ENCODE data around the gene EYA2. TPM values are rescaled to one million over a fixed set of nuclear protein-coding genes. Genes with fewer than 3 reads are reported as not detected.

The EYA2 gene
- total RNA-seq, 1 donor from 2014 or later = 94.1 TPM

DNA sequence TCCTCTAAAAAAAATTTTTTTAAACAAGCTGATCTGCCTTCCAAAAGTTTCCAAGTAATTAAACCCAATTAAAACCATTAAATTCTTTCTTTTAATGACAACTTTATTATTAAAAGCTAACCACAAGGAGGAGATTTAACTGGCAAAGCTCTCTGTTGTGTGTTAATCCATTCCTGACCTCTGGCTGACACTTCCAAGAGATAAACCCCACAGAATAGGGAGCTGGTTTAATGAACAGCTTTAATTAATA lies 230.8 kb downstream of the EYA2 start:
- Mint-ChIP-seq H3K36me3 (ENCODE audit: unreplicated experiment) (peaks cover 6% of the 10 kb centered on the region), H3K27ac (ENCODE audit: unreplicated experiment) (peak overlapping the region; percentile 30), H3K27me3 (ENCODE audit: unreplicated experiment) (peaks cover 6% of the 10 kb centered on the region), H3K9me3 (ENCODE audit: unreplicated experiment) (peaks cover 6% of the 10 kb centered on the region), H3K4me1 (ENCODE audit: low read depth, unreplicated experiment) (peaks cover 15% of the 10 kb centered on the region), H3K4me3 (ENCODE audit: unreplicated experiment) (peak overlapping the region; percentile 50)
- no peak for DNase-seq
- TF ChIP-seq CTCF (IDR thresholded peaks at IDR 0.05; ENCODE audit: partially characterized antibody, unreplicated experiment) = no peak

- H3K27ac Mint-ChIP-seq (ENCODE audit: unreplicated experiment) = peak overlapping the region; percentile 30
- peaks cover 15% of the 10 kb centered on the region for H3K4me1 Mint-ChIP-seq (ENCODE audit: low read depth, unreplicated experiment)
- peaks cover 8% of the 10 kb centered on the region for H3K27me3 Mint-ChIP-seq (ENCODE audit: unreplicated experiment)
- TF ChIP-seq CTCF (IDR thresholded peaks at IDR 0.05; ENCODE audit: partially characterized antibody, unreplicated experiment) = no peak
- DNase-seq = peak; percentile 25
- H3K36me3 Mint-ChIP-seq (ENCODE audit: unreplicated experiment) = peaks cover 11% of the 10 kb centered on the region
- H3K9me3 Mint-ChIP-seq (ENCODE audit: unreplicated experiment) = peaks cover 6% of the 10 kb centered on the region
- peak overlapping the region; percentile 50 for H3K4me3 Mint-ChIP-seq (ENCODE audit: unreplicated experiment)
Measured at GRCh38 chr20:47125758-47126591, 231.3 kb downstream of the EYA2 start.

DNA sequence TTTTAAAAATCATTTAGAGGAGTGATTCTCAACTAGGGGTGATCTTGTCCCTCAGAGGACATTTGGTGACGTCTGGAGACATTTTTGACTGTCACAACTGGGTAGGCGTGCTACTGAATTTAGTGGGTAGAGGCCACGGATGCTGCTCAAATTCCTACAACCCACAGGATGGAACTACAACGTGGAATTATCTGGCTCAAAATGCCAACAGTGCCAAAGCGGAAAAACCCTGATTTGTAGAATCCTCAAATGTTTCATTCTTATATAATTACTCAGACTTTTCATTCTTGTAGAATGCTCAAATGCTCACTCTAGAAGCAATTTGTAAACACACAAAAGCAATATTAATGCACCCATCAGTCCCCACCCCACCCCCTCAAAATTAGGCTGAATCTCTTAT lies 232.1 kb downstream of the EYA2 start:
- Mint-ChIP-seq H3K27ac (ENCODE audit: unreplicated experiment) (no peak overlapping the region), H3K27me3 (ENCODE audit: unreplicated experiment) (peaks cover 11% of the 10 kb centered on the region), H3K4me3 (ENCODE audit: unreplicated experiment) (no peak overlapping the region), H3K4me1 (ENCODE audit: low read depth, unreplicated experiment) (peaks cover 15% of the 10 kb centered on the region), H3K9me3 (ENCODE audit: unreplicated experiment) (peaks cover 9% of the 10 kb centered on the region), H3K36me3 (ENCODE audit: unreplicated experiment) (peaks cover 16% of the 10 kb centered on the region)
- TF ChIP-seq CTCF (IDR thresholded peaks at IDR 0.05; ENCODE audit: partially characterized antibody, unreplicated experiment) = no peak
- DNase-seq = no peak

GRCh38 chr20:47127546-47127945 lies 232.9 kb downstream of the EYA2 start:
- Mint-ChIP-seq H3K9me3 (ENCODE audit: unreplicated experiment) (peaks cover 9% of the 10 kb centered on the region), H3K27ac (ENCODE audit: unreplicated experiment) (no peak overlapping the region), H3K36me3 (ENCODE audit: unreplicated experiment) (peaks cover 16% of the 10 kb centered on the region), H3K4me3 (ENCODE audit: unreplicated experiment) (no peak overlapping the region), H3K27me3 (ENCODE audit: unreplicated experiment) (peaks cover 11% of the 10 kb centered on the region), H3K4me1 (ENCODE audit: low read depth, unreplicated experiment) (peaks cover 15% of the 10 kb centered on the region)
- TF ChIP-seq CTCF (IDR thresholded peaks at IDR 0.05; ENCODE audit: partially characterized antibody, unreplicated experiment) = no peak
- no peak for DNase-seq

- DNase-seq = peak; percentile 26
- Mint-ChIP-seq H3K4me3 (ENCODE audit: unreplicated experiment) (no peak overlapping the region), H3K4me1 (ENCODE audit: low read depth, unreplicated experiment) (peaks cover 15% of the 10 kb centered on the region), H3K27ac (ENCODE audit: unreplicated experiment) (no peak overlapping the region), H3K9me3 (ENCODE audit: unreplicated experiment) (peaks cover 9% of the 10 kb centered on the region), H3K36me3 (ENCODE audit: unreplicated experiment) (peaks cover 16% of the 10 kb centered on the region), H3K27me3 (ENCODE audit: unreplicated experiment) (peaks cover 11% of the 10 kb centered on the region)
- TF ChIP-seq CTCF (IDR thresholded peaks at IDR 0.05; ENCODE audit: partially characterized antibody, unreplicated experiment) = no peak
Measured at GRCh38 chr20:47127999-47128398, 233.4 kb downstream of the EYA2 start.

Measured in glutamatergic neuron (in vitro differentiated cells).